Effector memory CD4-positive, alpha-beta T cell (primary cell): ENCODE data around the gene C5orf52.

Experiments used
- DNase-seq, 3 donors: peaks; one replicate each; pipeline ENCODE4 v3.0.0-alpha.2; 2020
- H3K27ac ChIP-seq: 2 replicates; pipeline ENCODE4 v1.7.0; 2013; ENCODE audit warnings: mild to moderate bottlenecking, low read length, moderate library complexity; ENCODE audit not compliant: insufficient read depth, poor library complexity, severe bottlenecking
- H3K27me3 ChIP-seq: replicated peaks from 2 replicates; pipeline ENCODE4 v1.7.0; 2013; ENCODE audit warnings: mild to moderate bottlenecking, low read length; ENCODE audit not compliant: insufficient read depth, control insufficient read depth, poor library complexity, severe bottlenecking
- H3K36me3 ChIP-seq: 2 replicates; pipeline ENCODE4 v1.7.0; 2013; ENCODE audit warnings: mild to moderate bottlenecking, low read length, moderate library complexity; ENCODE audit not compliant: control insufficient read depth, insufficient read depth
- H3K4me1 ChIP-seq: 2 replicates; pipeline ENCODE4 v1.7.0; 2013; ENCODE audit warnings: low read length, mild to moderate bottlenecking; ENCODE audit not compliant: control insufficient read depth, insufficient read depth, poor library complexity, severe bottlenecking
- H3K4me3 ChIP-seq: 2 replicates; pipeline ENCODE4 v1.7.0; 2013; ENCODE audit warnings: low read length, low read depth, mild to moderate bottlenecking; ENCODE audit not compliant: insufficient read depth, poor library complexity, severe bottlenecking
- H3K9me3 ChIP-seq: 2 replicates; pipeline ENCODE4 v1.7.0; 2013; ENCODE audit warnings: mild to moderate bottlenecking, low read length, moderate library complexity; ENCODE audit not compliant: control insufficient read depth
- total RNA-seq, 3 donors: gene quantifications; one replicate each; lab custom pipeline; 2026; lab: John Stamatoyannopoulos, UW

The C5orf52 gene
- 0 reads per million in 3 donors for total RNA-seq

DNA sequence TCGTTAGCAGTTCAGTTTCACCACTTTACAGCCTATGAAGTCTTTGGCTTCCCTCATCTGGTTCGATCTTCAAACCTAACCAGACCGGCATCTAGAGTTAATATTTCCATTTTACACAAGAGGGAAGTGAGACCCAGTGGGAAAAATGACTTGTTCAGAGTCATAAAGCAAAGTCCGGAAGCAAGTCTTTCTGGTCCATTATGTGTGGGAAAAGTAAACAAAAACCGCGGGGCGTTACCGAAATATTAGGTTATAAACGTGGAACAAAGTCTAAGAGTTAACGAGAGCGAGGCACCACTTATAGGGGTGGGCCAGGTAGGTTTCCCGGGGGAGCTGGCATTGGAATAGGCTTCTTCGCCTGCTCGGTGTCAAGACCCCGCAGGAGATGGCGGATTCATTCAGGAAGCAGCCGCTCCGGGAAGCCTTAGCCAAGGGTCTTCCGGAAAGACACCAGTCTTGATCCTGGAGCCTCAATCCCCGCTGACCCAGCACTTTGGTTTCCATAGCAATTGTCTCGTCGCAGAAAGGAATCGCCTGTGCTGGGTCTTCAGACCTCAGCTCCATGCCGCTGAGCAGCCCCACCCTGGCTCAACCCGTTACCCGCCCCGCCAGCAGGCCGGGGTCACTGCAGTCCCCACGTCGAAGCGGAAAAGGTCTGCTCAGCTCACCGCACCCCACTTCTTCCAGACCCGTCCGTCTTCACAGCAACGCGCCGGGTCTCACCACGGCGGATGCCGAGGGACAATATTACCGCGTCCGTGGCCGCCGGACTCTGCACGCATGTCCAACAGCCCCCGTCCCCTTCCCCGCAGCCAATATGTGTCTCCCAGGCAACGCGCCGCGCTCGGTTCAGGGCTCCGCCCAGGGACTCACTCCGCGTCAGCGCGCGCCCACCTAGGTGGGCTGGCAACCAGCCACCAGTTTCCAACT is at the start of gene C5orf52:
C5orf52 (plus strand) TSS at position 872 of the 930 bp plus-strand sequence. CDS start 82 bp downstream, outside the sequence.
- Histone ChIP-seq H3K9me3 (no peaks in the 10 kb centered on the region), H3K36me3 (no peaks in the 10 kb centered on the region), H3K27me3 (no peaks in the 10 kb centered on the region), H3K4me3 (peak within 1 kb of the TSS; percentile 81), H3K4me1 (no peaks in the 10 kb centered on the region), H3K27ac (no peak within 1 kb of the TSS)
- DNase-seq: no peak

DNA sequence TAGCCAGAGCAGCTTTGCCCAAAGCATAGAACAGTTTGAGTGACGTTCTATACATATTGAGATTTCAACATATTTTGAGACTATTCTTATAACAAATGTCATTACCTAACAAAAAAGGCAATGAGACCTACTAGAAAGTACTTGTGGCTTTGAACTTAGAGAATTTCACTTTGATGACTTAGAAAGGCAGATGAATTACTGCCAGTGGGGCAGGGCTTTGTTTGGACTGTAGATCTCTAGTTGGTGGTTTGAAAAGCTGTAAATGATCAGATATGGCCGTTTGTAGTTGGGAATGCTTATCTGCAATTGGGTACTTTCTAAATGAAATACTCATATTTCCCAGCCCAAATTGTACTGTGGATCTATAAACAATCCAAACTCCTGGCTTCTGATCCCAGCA is 47.2 kb upstream of the C5orf52 start:
- no peaks in the 10 kb centered on the region for H3K36me3 ChIP-seq
- H3K4me1 ChIP-seq: no peaks in the 10 kb centered on the region
- no peaks in the 10 kb centered on the region for H3K9me3 ChIP-seq
- H3K4me3 ChIP-seq: no peak overlapping the region
- no peak for DNase-seq
- no peaks in the 10 kb centered on the region for H3K27me3 ChIP-seq
- no peak overlapping the region for H3K27ac ChIP-seq

DNA sequence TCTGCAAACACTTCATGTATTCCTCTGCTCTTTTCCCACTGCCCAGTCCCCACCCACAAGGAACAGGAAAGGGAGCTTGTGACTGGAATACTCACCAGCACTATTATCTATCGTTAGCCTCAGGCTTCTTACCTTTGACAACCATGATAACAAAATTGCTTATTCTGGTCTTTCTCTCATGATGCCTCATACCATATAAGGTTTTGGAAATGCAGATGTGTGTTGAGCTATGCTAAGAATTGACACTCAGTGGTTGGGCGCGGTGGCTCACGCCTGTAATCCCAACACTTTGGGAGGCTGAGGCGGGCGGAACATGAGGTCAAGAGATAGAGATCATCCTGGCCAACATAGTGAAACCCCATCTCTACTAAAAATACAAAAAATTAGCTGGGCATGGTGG is 44.5 kb upstream of the C5orf52 start:
- DNase-seq: no peak
- H3K36me3 ChIP-seq: no peaks in the 10 kb centered on the region
- no peak overlapping the region for H3K27ac ChIP-seq
- no peaks in the 10 kb centered on the region for H3K4me1 ChIP-seq
- H3K9me3 ChIP-seq: no peaks in the 10 kb centered on the region
- no peaks in the 10 kb centered on the region for H3K27me3 ChIP-seq
- H3K4me3 ChIP-seq: no peak overlapping the region

DNA sequence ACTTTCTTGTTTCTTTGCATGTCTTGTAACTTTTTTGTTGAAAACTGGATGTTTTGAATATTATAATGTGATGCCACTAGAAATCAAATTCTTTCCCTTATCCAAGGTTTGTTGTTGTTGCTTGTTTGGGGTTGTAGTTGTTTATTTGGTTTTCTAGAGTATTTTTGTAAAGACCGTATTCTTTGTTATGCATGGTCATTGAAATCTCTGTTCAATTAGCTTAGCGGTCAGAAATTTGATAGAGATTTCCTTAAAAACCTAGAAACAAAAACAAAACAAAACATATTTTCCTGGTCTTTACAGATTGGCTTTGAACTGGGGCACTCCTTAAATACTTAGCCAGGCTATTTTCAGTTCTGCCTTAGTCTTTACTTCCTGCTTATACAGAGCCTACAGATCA is 41.0 kb upstream of the C5orf52 start:
- H3K4me1 ChIP-seq: no peaks in the 10 kb centered on the region
- no peak overlapping the region for H3K4me3 ChIP-seq
- H3K9me3 ChIP-seq: no peaks in the 10 kb centered on the region
- H3K27me3 ChIP-seq: no peaks in the 10 kb centered on the region
- no peak overlapping the region for H3K27ac ChIP-seq
- no peaks in the 10 kb centered on the region for H3K36me3 ChIP-seq
- no peak for DNase-seq

DNA sequence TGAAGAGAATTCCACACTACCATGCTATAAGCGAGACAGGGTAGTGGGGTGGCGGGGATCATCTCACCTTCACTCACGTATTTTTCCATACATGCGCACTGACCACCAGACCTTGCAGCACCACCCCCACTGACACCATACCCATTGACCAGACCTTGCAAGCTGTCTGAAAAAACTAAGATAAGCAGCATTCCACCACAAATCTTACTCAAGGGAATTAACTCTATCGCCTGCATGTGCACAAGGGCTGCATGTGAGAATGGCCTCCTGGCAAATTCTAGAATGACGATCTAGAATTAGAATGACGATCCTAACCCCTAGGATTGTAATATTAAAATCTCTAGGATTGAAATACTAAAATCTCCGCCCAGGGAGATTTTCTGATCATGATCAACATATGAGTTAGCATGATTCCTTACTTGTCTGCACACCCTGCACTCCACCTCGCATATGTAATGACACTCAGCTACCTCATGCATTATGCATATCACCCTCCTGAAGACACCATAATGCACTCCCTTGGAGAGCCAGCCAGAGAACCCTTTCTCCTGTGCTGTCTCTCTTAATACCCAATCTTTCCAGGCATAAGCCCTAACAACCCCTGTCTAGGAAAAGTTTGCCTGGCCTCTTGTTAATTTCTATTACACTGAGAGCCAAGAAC is 30.8 kb upstream of the C5orf52 start:
- no peak overlapping the region for H3K27ac ChIP-seq
- H3K9me3 ChIP-seq: no peaks in the 10 kb centered on the region
- no peak overlapping the region for H3K4me3 ChIP-seq
- H3K36me3 ChIP-seq: no peaks in the 10 kb centered on the region
- no peak for DNase-seq
- H3K27me3 ChIP-seq: no peaks in the 10 kb centered on the region
- H3K4me1 ChIP-seq: no peaks in the 10 kb centered on the region

DNA sequence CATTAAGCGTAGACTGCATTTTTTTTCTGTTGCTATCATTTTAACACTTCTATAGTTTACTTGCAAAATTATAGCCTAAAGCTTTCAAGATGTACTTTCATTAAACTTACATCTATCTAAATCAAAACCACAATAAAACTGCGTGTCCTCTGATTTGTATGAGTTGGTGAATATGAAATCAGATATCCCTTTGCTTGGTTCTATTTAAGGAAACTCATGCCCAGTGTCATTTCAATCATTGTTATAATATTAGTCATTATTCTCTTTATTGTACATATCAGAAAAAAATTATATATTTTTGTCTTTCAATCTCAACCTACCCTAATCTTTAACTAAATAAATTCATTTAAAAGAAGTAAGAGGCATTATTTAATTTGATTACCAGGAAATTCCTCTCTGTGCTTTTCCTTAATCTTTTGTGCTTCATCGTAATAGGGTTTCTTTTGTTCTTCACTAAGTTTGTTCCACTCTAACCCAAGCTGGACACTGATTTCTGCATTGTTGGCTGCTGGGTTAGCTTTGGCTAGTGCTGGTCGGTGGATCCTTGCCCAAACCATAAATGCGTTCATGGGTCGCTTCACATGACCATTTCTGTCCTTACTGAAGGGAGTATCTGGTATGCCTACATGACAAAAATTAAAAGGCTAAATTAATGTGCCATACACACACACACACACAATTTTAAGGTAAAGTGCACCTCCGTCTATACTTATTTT is 22.9 kb upstream of the C5orf52 start:
- DNase-seq: no peak
- no peaks in the 10 kb centered on the region for H3K27me3 ChIP-seq
- H3K4me3 ChIP-seq: no peak overlapping the region
- H3K9me3 ChIP-seq: no peaks in the 10 kb centered on the region
- H3K4me1 ChIP-seq: peaks cover 9% of the 10 kb centered on the region
- H3K27ac ChIP-seq: no peak overlapping the region
- H3K36me3 ChIP-seq: no peaks in the 10 kb centered on the region

DNA sequence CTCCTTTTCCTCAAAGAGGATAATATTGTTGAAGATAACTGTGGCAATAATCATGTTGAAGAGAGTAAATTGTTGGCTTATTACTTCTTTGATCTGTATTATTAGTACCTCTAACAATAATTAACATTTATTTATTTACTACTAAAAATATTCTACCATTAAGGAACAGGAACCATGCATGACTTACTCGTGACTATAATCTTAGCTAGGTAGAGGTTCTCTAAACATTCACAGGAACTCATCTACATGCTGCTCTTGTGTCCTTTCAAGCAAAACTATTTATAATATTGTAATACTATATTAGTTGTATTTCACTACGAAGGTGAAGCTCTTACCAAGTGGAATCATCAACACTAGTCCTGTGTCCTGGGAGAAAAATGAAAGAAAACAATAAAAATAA is 22.2 kb upstream of the C5orf52 start:
- no peak for DNase-seq
- no peaks in the 10 kb centered on the region for H3K27me3 ChIP-seq
- H3K4me1 ChIP-seq: peaks cover 9% of the 10 kb centered on the region
- H3K9me3 ChIP-seq: no peaks in the 10 kb centered on the region
- no peaks in the 10 kb centered on the region for H3K36me3 ChIP-seq
- no peak overlapping the region for H3K4me3 ChIP-seq
- no peak overlapping the region for H3K27ac ChIP-seq

DNA sequence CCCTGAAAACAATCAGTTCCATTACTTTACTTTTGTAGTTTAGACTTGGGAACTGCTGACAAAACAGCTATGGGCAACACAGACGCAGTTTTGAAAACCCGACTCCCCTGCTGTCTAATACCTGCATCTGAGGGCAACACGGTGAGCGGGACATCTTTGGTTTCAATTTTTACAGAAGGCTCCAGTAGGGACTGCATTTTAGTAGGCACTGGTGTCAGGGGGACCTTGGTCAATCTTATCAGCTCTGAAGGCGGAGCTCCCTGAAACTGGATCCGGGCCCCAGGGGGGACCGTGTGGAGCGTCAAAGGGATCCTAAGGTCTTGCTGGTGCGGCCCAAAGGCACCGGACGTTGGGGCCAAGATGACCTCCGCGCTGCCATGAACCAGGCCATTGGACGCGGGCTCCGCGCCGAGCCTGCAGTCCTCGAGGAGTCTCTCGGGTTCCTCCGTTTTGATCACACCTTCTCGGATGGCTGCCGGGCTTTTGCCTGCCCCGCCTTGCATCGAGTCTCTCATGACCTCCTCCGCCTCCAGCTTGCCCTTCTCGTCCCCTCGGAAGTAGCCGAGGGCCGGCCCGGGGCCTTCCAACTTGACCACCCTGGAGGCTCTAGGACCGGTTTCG is 20.2 kb upstream of the C5orf52 start:
- no peak for DNase-seq
- Histone ChIP-seq H3K27me3 (no peaks in the 10 kb centered on the region), H3K4me3 (no peak overlapping the region), H3K9me3 (no peaks in the 10 kb centered on the region), H3K36me3 (no peaks in the 10 kb centered on the region), H3K4me1 (peaks cover 9% of the 10 kb centered on the region), H3K27ac (no peak overlapping the region)

DNA sequence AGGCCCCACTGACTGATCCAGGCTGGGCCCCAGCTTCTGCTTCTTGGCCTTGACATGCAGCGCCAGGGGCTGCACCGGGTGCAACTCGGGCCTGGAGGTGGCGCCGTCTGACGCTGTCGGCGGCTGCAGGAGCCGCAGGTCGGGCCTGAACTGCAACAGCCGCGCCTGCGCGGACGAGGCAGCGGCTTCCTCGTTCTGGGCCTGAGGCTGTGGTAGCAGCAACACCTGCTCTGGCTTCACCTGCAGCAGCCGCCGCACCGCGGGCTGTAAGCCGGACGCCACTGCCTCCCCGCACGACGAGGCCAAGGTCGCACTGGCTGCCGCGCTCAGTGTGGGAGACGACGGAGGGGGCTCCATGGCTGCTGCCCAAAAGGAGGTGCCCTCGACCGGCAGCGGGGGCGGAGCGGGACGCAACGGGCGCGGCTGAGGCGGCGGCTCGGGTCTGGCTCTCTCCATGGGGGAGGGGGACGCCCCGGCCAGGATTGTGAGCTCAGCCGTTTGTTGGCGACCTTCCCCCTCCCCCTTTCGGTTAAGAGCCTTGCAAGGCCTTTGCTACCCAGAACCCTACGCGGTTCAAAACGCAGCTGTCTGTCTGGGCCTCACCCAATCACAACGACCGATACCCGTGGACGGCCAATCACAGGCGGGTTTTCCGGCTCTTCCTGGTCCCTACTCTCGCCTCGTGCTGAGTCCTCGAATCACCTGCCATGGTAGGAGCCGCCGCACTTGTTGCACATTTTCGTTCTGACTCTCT is 19.5 kb upstream of the C5orf52 start:
- Histone ChIP-seq H3K4me3 (peak overlapping the region; percentile 55), H3K27ac (peak overlapping the region; percentile 50), H3K36me3 (no peaks in the 10 kb centered on the region), H3K4me1 (peaks cover 9% of the 10 kb centered on the region), H3K27me3 (no peaks in the 10 kb centered on the region), H3K9me3 (no peaks in the 10 kb centered on the region)
- peak; percentile 60 to 76 (median 72) for DNase-seq
